ENCODE measurements around the gene CPEB3.
"Not testable (repeated sequence)": the region's sequence is repeated elsewhere in the genome, so short reads cannot be mapped to it uniquely, and the experiment has no call there.

Gene CPEB3

DNA sequence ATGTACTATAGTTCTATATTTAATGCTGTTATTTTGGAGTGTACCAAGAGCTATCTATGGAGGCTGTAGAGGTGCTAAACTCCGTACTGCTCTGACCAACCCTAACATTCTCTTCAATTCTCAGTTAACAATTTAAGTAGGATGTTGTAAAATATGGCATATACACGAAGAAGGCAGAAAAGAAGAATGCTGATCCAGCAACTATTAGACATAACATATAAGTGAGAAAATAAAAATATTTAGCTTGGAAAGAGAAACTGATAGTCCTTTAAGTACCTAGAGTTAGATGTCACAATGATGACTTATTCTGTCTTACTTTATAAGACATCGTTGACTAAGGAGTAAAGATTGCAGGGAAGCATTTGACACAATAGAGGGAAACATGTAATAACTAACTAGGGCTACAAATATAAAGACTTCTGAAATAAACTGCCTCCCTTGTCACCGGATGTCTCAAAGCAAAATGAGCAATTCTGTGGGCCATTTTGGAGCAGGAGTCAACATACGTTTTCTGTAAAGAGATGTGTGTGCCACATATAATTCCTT is 159.5 kb downstream of the CPEB3 start:
- no peak for DNase-seq

DNA sequence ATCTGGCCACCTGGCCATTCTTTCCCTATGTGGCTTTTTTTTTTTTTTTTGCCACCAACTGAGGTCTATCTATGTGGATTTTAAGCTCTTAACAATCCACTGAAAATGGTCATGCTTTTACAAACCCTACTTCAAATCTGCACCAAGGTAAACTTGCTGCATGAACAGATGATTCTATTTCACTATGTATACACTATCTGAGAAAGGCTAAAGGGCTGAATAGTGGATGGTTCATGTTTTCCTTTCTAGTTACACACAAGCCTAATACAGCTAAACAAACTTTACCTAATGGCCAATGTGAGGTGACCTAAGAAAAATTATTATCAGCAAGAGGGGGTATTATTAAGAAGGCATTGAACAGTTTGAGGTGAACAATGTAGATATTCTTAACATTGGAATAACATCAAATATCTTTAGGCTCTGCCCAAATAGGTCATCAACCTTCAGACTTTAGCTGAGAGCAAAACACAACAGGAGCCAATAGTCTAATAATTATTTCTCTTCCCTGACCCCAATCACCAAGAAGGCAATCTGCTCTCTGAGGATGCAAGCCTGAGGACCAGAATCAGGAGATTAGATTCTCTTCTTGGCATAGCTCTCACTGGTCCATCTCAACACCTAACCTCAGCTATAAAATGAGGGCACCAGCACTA is 160.1 kb downstream of the CPEB3 start:
- no peak for DNase-seq

DNA sequence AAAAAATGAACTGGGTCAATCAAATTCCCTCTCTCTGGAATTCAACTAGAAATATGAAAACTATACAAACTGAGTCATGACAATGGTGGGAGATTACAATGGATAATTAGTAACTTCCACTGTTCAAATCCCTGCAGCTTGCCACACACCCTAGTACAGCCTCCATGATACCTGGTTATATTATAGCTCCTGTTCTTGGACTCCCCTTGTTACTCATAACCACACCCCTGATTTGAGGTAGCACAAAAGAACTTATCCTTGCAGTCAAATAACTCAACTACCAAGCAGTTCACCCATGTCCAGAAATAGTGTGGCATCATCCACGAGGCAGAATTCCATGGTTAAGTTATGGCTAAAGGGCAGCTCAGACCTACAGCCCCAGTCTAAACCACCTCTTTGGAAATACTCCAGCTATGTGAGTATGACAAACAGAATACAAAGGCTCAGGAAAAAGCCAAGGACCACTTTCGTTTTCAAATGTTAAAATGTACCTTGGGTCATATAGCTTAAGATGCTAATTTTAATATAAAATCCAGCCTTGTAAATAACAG is 164.7 kb downstream of the CPEB3 start:
- DNase-seq, result no peak

DNA sequence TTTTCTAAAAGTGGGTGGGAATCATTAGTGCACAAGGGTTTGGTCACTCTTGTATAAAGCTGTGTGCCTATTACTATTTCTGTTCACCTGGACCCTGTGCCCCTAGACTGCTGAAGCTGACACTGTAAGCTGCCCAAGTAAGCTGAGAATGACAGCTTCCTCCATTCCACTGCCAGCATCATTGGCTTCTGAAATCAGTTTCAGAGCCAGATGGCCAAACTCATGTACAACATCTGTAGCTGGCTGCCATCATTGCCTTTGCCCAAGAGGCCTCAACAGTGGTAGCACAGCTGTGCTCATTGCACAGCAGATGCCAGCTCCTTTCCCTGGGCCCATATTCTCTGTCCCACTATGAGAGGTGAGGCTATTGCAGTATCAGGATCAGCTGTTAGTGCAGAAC is 165.7 kb downstream of the CPEB3 start:
- no peak for DNase-seq

DNA sequence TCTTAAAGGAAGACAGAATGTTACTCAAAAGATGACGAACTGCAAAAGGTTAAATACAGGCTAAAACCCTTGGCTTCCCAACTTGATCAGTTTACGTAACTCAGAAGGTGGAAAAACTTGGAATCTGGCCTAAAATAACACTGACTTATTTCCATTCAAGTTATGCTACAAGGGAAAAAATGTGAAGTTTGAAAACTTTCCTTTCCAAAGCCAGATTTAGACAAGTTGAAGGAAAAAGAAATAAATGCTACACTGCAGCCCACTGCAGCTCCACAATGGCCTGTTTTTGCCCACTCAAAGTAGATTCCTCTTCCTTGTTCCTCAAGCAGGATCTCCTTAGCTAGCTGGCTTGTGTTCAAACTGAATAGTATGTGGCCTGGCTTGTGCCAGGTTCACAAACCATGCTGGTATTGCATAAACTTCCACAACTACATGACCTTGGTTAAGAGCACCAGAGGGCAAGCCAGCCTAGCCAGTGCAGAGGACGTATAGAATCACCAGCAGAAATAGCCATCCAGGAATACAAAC is 166.2 kb downstream of the CPEB3 start:
- no peak for DNase-seq

DNA sequence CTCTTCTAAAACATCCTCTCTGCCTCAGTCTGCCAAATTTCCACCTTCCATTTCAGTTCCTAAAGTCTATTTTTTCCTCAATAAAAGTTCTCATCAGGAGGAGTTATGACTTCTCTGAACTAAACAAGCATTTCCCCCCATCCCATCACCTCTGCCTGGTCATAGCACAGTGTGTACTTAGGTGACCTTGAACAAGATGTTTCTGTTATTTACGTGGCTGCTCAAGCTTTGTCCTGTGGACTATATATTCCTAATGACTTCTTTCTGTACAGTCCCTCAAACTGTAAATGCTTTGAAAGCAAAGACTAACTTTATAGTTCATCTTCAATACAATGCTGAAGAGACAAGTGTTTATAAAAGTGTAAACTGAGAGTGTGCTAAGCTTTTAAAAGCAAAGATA is 166.9 kb downstream of the CPEB3 start:
- no peak for DNase-seq

DNA sequence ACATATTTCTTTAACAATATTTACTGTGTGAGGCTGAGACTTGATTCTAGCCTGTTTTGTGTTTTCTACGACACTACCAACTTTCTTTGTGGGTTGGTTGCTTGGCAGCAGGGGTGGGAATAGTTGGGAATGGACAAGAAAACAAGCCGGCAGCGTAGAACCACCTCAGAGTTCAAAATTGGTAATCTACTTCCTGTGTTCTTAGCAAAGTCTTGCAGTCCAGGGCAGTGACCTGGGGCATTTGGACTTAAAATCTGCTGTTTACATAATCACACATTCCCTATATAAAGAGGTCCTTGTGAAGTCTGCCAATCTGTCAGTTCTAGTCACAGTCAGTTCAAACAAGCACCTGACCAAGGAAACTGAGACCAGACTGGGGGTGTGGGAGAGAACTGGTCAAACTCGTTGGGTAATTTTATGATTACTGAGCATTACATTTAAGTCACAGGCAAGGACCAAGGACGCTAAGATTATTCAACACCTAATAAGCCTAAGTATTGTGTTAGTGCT is 167.9 kb downstream of the CPEB3 start:
- DNase-seq, result no peak

DNA sequence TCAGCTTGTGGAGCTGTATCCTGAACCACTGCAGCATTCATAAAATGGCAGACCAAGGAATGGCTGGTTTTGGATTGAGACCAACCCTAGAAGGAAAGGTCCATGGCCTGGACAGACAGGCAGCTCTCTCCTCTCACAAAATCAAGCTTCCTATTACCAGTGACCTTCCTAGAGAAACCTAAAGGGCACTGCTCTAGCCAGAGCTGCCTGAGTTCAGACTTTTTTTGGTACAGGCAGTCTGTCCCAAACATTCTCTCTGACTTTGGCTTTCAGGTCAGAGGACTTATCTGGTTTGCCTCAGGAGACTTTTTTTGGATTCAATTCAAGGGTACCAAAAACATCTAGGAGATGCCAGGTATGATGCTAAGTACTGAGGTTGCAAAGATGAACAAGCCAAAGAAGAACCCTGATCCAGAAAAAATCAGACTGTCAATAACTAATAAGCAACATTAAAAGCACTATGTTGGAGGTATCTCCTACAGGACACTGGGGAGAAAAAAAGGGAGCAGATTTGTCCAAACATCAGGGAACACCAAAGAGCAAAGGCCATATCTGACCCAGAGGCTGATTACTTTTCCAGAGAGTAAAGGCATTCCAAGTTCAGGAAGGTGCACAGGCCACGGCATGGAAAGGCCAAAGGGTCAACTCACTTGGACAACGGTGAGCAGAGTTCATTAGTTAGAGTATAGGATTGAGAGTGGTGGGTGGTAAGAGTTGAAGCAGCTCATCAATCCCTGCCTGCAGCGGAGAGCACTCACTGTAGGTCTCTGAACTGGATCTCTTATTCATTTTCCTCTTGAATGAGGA is 169.0 kb downstream of the CPEB3 start:
- no peak for DNase-seq

DNA sequence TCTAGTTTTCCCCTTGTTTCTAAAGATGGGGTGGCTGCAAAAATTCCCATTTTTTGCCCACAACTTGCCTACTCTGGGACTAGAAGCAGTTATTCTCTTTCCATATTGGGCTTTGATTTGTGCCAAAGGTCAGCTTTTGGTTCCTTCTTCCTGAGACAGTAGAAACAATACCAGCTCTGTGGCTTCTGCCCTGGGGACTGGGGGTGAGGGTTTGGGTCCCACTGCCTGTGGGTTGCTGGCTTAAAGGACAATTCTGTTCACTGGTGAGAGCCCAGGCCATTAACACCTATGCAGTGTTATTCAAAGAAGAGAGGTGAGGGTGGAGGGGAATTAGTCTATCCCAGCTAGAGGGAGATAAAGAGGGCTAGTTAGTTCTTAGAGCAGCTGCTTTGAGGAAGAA is 171.5 kb downstream of the CPEB3 start:
- DNase-seq, result no peak

DNA sequence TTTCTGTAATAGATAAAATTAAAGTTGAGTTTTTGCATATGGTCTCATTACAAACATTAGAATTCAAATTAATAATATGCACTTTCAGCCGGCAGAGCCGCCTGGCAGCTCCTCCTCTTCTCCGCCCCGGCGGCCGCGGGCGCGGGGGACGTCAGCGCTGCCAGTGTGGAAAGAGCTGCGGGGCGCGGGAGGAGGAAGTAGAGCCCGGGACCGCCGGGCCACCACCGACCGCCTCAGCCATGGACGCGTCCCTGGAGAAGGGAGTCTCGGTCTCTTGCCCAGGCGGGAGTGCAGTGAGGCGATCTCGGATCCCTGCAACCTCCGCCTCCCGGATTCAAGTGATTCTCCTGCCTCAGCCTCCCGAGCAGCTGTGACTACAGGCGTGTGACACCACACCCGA is 176.0 kb downstream of the CPEB3 start:
- DNase-seq, result not testable (repeated sequence)

DNA sequence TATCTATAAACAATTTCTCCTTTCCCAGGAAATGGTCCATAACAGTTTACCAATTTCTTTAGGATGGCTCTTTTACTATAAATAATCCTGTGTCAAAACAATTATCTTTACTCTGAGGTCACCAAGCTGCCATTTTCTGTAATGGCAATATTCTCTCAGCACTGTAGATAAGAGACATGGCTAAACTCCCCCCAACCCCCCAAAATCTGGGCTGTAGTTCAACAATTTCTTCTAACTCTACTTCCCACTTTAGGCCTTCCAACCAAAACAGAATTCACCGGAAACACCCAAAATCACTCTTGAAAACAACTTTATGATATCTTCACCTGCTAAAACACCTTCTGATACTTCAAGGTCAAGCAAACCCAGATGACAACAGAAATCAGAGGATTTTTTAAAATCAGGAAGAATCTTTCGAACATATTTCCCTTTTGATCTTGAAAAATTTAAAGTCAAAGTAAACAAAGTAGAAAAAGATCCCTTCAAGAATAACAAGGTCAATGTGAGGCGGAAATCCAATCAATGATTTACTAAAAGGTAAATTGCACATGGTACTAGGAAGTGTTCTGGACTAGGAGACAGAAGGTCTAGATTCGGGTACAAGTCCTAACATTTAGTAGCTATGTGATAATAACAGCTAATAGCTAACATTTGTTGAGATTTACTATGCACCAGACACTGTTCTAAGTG is 176.8 kb downstream of the CPEB3 start:
- DNase-seq, result no peak

DNA sequence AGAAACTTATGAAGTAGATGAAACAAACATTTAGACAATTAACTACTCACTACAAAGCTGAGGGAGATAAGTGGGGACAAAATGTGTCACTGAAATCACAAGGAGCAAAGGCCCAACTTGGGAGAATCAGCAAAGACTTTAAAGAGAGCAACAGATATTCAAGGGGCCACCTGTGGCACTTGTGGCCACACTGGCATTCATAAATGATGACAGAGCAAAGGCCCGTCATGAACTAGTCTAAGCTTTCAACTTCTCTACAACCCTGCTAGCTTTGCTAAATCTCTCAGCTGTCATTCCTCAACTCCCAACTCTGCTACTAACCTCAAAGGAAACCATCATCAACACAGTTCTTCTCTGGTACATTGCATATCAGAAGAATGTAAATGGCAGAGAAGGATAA is 178.4 kb downstream of the CPEB3 start:
- no peak for DNase-seq

DNA sequence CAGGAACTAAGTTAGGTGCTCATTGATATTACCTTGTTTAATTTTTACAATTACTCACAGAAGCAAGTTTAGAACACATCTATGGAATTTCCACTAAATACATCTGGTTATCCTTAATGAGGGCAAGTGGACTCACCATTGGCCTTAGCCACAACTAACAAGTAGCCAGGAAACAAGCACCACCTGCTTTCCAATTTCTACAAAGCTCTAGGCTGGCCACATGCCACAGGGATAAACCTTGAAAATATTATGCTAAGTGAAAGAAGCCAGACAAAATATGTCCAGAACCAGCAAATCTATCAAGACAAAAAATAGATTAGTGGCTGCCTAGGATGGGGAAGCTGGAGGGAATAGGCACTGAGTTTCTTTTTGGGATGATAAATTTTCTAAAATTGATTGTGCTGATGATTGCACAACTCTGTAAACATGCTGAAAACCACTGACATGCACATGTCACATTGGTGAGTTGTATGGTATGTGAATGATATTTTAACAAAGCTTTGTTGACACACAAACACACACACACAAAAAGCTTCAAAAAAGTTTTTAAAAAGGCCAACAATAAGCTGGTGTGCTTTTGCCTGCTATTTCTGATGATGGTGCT is 179.4 kb downstream of the CPEB3 start:
- no peak for DNase-seq

DNA sequence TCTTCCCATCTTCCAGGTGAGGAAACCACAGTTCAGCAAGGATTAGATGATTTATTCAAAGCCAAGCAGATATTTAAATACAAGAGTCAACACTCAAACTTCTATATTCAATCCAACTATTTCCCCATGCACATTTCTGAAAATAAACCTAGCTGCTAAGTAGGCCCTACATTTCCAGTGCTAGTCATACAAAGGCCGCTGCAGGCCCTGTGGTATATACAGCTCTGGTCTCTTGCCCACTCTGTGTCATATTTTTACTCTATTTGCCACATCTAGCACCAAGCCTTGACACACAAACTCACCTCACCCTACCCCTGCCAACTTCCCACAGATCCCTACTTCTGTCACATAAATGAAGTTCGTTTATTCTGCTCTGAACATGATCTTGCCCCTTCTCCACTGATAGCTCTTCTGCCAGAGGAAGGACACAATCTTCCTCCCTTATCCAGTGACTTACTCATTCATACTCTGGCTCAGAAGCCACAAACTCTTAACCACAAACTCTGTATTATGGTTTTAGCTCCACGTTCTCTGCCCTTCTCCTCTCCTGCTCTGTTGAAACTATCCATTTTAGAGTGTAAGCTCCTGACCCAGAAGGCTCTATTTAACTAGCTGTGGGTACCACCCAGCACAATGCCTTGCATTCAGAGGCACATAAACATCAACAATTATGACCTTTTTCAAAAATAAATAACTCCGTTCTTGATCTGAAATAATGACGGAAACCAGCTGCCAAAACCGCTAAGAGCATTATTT is 180.7 kb downstream of the CPEB3 start:
- no peak for DNase-seq

DNA sequence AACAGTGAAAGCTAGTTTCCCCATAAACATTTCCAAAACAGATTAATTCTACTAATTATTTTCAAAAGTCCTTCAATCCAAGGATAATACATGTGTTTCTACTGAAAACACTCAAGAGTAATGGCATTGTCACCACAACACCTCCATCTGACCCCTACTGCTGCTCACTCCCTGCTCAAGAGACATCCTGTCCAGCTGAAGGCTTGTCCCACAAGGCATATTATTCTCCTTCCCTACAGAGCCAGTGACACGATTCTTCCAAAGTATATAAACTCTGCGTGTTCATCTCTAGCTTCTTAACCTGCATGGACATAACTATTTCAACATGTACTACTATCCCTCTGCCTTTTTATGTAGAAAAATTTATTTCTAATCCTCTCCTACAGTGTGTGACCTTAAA is 182.1 kb downstream of the CPEB3 start:
- no peak for DNase-seq

DNA sequence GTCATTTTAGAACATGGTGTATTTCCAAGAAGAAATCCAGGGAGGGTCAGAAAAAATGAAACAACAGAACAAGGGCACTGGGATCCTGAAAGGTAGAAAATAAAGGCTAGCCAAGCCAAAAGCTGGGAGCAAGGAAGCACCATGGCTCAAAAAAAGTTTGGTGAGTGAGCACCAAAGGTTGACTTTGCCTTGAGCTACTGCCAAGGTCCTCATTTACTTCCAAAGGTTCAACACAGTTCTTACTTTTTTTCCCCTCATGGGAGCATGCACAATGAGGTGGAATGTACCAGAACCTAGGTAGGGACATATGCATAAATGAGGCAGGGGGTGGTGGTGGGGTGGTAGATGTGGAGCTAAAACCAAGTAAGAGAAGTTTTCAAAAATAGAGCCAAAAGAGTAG is 182.8 kb downstream of the CPEB3 start:
- DNase-seq, result no peak

DNA sequence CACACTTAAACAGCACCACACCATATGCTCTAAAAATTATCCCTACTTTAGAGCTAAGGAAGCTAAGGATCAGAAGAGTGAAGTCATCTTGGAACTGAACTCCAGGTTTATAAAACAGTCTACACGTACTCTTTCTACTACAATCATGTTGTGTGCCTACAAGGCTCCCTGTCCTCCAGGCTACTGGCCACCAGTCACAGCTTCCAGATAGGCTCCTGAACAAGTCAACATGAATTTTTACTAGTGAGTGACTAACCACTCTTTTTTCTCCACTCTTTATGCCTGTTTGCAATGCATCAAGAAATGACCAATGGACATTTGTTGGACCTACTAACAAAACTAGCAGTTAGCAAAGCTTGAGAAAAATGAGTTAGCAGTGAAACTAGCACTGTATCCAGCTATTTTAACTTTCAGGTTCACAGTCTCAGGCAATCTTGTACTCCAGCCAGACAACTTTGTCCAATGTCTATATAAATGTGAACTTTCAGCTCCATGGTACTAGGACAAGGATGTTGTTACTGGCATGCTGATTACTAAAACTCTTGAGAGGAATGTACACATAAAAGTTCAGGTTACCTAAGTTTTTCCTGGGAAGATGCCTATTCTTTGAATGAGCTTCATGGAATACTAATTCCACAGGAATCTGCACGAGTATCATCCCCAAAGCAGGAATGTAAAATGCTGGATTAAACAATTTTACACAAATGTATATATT is 187.3 kb downstream of the CPEB3 start:
- no peak for DNase-seq

DNA sequence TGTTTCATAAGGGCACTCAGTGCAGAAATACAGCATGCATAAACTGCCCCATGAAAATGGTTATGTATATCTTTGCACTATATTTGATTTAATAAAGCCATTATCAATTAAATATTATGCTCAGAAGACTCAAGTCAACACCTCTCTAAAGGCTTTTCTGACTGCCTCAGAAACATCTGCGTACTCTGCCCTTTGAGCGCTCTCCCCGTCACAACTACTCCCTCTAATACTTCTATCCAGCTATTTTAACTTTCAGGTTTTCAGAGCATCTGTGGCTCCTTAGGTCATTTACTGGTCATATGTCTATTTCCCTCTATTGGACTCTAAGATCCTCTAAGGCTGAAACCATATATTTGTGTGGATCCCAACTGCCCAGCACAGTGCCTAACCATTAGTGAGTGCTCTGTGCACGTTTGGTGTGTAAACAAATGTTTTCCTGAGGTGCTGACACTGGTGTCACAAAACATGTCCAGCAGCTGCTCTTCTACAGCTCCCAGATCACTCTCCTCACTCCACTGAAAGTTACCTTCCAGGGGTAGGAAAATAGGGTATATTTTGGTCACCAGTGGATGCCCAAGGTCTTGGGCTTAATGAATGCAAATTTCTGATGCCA is 188.2 kb downstream of the CPEB3 start:
- no peak for DNase-seq

DNA sequence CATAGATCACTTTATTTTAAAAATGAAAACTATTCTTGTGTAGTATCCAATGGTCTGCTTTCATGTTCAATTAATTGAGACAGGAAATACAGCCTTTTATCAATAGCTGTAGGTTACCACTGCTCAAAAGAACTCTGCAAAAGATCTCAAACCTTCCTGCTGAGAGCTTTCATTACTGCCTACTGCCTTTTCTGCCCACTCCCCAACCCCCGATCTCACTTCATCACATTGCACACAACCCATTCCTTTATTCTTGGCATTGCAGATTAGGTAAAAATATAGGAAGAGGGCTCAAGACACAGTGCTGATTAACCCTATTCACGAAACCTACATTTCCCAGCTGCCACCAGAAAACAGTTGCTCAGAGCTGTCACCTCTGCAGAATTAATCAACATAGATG is 195.9 kb downstream of the CPEB3 start:
- DNase-seq, result no peak

DNA sequence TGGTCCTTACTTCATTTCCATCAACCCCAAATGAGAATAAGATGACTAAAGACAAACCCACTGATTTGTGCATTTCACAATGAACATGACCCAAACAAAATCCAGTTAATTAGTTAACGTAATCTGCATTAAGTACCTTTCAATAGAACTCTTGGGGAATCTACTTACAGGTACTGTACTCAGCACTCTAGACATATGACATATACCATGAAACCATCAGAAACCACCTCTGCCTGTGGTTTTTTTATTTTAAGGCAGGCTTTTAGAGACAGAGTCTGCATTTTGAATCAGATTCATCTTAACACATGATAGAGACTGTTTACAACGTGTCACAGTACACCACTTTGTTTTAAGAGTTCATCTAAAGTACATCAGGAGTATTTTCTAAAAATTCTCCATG is 198.9 kb downstream of the CPEB3 start:
- DNase-seq, result no peak

All from activated T-cell treated with anti-CD3 and anti-CD28 coated beads for 4 hours (primary cell).